Activated naive CD8-positive, alpha-beta T cell treated with anti-CD3 and anti-CD28 coated beads, Interleukin-2, amount 10 ng/mL, durations not matched to agents 7 days and 5 days (primary cell): Measurements from ENCODE around the gene MLF2. TPM values are rescaled to one million over a fixed set of nuclear protein-coding genes. Genes with fewer than 3 reads are reported as not detected.

Experiments
- ATAC-seq: fragments of 150-1000 bp; cut with Tn5 transposase; one replicate; pipeline ENCODE4 v1.10.0; 2021; ENCODE audit warnings: low read depth, moderate library complexity
- POLR2A ChIA-PET: fragments of 350-600 bp; sonication (Branson Sonifier 250); formaldehyde crosslinking; loops from one replicate; lab custom pipeline; 2021; ENCODE audit warnings: antibody characterized with exemption; lab: Charles Lee
- DNase-seq: peaks from one replicate; pipeline ENCODE4 v3.0.0; 2021
- H3K27ac Mint-ChIP-seq: one replicate; pipeline ENCODE4 v1.8.0; 2022; ENCODE audit warnings: mild to moderate bottlenecking, mixed read lengths
- H3K27me3 Mint-ChIP-seq: one replicate; pipeline ENCODE4 v1.8.0; 2022; ENCODE audit warnings: mild to moderate bottlenecking, moderate library complexity, mixed read lengths
- H3K36me3 Mint-ChIP-seq: one replicate; pipeline ENCODE4 v1.8.0; 2021; ENCODE audit warnings: mild to moderate bottlenecking, mixed read lengths
- H3K4me1 Mint-ChIP-seq: one replicate; pipeline ENCODE4 v1.8.0; 2021; ENCODE audit warnings: mixed read lengths
- H3K4me3 Mint-ChIP-seq: one replicate; pipeline ENCODE4 v1.8.0; 2022; ENCODE audit warnings: mild to moderate bottlenecking, moderate library complexity, mixed read lengths
- H3K9me3 Mint-ChIP-seq: one replicate; pipeline ENCODE4 v1.8.0; 2021; ENCODE audit warnings: mixed read lengths
- total RNA-seq, 2 experiments: library from RNA; stranded (reverse); gene quantifications; one replicate each; pipeline ENCODE4 v1.2.3, GENCODE V29; 2021

Gene MLF2
- total RNA-seq, 2 experiments from 2014 or later, result 108 to 118 TPM

DNA sequence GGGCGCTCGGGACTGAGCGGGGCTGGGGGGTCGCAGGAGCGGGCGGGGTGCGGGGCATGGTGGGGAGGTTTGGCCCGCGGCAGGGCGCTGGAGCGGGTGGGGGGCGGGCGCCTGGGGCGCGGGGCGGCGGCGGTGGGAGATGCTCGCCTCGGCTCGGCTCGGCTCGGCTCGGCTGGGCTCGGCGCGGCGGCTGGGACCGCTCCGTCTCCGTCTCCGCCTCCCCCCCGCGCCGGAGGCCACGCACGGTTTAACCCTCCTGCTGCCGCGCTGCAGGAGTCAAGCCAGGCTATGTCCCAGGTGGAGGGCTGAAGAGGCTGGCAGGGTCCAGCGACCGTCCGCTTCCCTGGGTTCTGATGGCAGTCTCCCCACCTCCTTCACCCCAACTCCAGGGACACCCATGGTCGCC is 52.3 kb downstream of the MLF2 start, which contains the start of gene PIANP:
Gene PIANP (minus strand): TSS at position 170 of the 406 bp plus-strand sequence. CDS start 2,754 bp downstream, outside the sequence.
- no peaks in the 10 kb centered on the region for H3K9me3 Mint-ChIP-seq
- POLR2A ChIA-PET, result interaction anchor here (1.4 kb wide), 1 partner anchor 8 kb away, joined by 8 read pairs; no protein-coding TSS in a partner anchor
- ATAC-seq, result peak; percentile 75
- peak within 1 kb of the TSS; percentile 40 for H3K27ac Mint-ChIP-seq
- H3K4me1 Mint-ChIP-seq, result peaks cover 25% of the 10 kb centered on the region
- DNase-seq, result peak; percentile 71
- peak within 1 kb of the TSS; percentile 67 for H3K4me3 Mint-ChIP-seq
- H3K27me3 Mint-ChIP-seq, result peaks cover 76% of the 10 kb centered on the region
- no peaks in the 10 kb centered on the region for H3K36me3 Mint-ChIP-seq

DNA sequence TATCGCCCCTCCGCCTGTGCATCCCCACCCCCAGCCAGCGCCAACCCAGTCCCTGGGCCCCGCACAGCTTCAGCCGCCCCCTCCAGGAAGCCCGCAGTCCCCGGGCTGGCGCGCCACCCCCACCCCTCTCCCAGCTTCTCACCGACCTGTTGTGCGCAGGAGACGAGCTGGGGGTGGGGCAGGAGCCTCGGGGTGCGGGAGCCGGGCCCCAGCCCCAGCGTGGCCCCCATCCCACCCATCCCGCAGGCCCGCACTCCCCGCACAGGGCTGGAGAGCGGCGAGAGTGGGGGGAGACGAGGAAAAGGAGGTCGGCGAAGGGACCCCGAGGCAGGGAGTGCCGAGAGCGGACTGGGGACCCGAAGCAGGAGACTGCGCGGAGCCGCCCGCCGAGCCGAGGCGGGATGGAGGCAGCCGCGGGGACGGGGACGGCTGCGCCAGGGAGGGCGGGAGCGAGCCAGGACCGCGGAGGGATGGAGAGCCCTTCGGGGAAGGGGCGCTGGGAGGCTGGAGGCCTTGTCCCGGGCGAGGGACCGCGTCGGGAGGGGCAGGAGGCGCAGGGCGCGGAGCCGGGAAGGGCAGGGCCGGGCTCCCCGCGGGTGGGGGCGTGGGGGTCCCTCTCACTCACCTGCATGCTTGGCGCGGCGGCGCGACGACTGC is 52.8 kb downstream of the MLF2 start:
- ATAC-seq (peak; percentile 27), DNase-seq (peak; percentile 48)
- Mint-ChIP-seq H3K9me3 (no peaks in the 10 kb centered on the region), H3K4me3 (peak overlapping the region; percentile 67), H3K27ac (no peak overlapping the region), H3K27me3 (peaks cover 71% of the 10 kb centered on the region), H3K4me1 (peaks cover 25% of the 10 kb centered on the region), H3K36me3 (no peaks in the 10 kb centered on the region)
- POLR2A ChIA-PET, result interaction anchor here (0.6 to 2.3 kb wide), 3 partner anchors 9 to 71 kb away, joined by 5 to 14 read pairs (median 8); partner anchors contain the start of gene ZNF384

DNA sequence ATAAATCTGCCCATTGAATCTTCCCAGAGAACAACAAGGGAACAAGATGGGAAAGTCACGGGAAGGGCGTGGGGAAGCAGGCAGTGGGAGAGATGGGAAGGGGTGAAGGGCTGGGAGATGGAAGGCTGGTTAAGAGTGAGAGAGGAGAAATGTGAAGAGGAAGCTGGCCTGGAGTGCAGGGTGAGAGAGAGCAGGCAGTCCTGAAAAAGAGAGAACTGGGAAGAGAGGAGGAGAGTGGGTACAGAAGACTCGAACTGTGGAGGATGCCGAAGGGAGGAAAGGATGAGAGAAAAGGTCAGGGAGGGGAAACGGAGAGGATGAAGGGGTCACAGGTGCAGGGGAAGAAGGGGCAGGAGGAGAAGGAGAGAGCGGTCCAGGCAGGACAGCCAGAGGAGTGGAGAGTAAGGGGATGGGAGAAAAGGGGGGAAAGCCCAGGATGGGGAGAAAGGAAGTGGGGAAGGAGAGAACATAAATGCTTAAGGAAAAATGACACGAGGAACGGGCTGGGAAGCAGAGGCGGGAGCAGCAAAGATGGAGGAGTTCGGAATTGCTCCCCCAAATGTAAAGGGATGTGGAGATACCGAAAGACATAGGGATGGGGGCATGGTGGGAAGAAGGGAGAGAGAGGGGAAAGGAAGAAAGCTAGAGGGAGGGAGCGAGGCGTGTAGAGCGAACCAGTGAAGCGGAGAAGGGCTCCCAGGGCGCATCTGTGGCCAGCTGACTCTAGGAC is 53.5 kb downstream of the MLF2 start:
- H3K27ac Mint-ChIP-seq, result peak overlapping the region; percentile 40
- H3K4me1 Mint-ChIP-seq, result peaks cover 27% of the 10 kb centered on the region
- peak overlapping the region; percentile 67 for H3K4me3 Mint-ChIP-seq
- H3K36me3 Mint-ChIP-seq, result no peaks in the 10 kb centered on the region
- DNase-seq, result no peak
- no peak for ATAC-seq
- POLR2A ChIA-PET, result interaction anchor here (0.6 to 2.3 kb wide), 3 partner anchors 10 to 71 kb away, joined by 5 to 14 read pairs (median 8); partner anchors contain the start of gene ZNF384
- H3K9me3 Mint-ChIP-seq, result no peaks in the 10 kb centered on the region
- peaks cover 64% of the 10 kb centered on the region for H3K27me3 Mint-ChIP-seq

DNA sequence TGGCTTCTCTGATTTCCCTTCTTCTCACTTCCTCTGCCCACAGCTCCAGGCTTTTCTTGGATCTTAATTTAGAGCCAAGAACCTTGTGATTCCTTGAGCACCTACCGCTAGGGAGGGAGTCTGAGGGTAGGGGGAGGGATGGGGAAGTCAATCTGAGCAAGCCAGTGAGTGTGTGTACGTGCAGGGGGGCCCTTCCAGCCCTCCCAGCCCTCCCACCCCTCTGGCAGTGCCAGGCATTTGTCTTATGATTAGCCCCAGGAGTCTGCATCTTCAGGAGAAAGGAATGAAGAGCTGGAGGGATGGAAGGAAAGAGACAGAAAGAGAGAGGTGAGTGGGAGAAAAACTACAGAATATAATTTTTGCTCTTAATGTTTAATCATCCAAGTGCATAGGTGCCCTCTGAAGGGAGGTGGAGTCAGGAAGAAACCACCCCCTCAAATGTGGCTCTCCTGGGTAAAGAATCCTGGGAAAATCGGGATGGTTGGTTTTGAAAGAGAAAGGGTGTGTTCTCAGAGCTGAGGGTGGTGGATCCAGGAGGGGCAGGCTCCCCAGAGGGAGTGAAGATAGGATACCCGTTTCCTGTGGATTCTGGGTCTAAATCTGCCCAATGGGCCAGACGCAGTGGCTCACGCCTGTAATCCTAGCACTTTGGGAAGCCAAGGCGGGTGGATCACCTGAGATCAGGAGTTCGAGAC is 54.4 kb downstream of the MLF2 start:
- no peaks in the 10 kb centered on the region for H3K9me3 Mint-ChIP-seq
- ATAC-seq, result no peak
- H3K4me1 Mint-ChIP-seq, result peaks cover 27% of the 10 kb centered on the region
- no peak overlapping the region for H3K4me3 Mint-ChIP-seq
- DNase-seq, result peak; percentile 11
- peaks cover 56% of the 10 kb centered on the region for H3K27me3 Mint-ChIP-seq
- H3K36me3 Mint-ChIP-seq, result no peaks in the 10 kb centered on the region
- H3K27ac Mint-ChIP-seq, result no peak overlapping the region
- POLR2A ChIA-PET, result interaction anchor here (2.3 kb wide), 1 partner anchor 10 kb away, joined by 14 read pairs; the partner anchor contains the start of gene ZNF384

Other genes with a start within 250 kb of the MLF2 start
- gene GAPDH, start 218.6 kb downstream of the MLF2 start, total RNA-seq, result 1,000 to 10,000 TPM; 4,618 to 4,824 TPM
- gene IFFO1, start 197.1 kb downstream of the MLF2 start, total RNA-seq, result 10 to 100 TPM; 35.8 to 37.5 TPM
- gene NOP2, start 184.8 kb downstream of the MLF2 start, total RNA-seq, result 10 to 100 TPM; 76.1 to 78.6 TPM
- 100 to 1,000 TPM; 273 to 277 TPM for gene CHD4, start 145.8 kb downstream of the MLF2 start, total RNA-seq
- 10 to 100 TPM; 19.4 to 20.9 TPM for gene LPAR5, start 117.2 kb downstream of the MLF2 start, total RNA-seq
- 1 to 10 TPM; 8.0 to 8.8 TPM for gene ACRBP, start 105.7 kb downstream of the MLF2 start, total RNA-seq
- 10 to 100 TPM; 46.9 to 49.3 TPM for gene ING4, start 90.0 kb downstream of the MLF2 start, total RNA-seq
- gene ZNF384, start 63.8 kb downstream of the MLF2 start, total RNA-seq, result 10 to 100 TPM; 79.5 to 88.2 TPM
- gene PIANP, start 52.3 kb downstream of the MLF2 start, total RNA-seq, result 1 to 10 TPM in 1 of 2 experiments, under 1 TPM in 1; 0.75 to 1.1 TPM
- 10 to 100 TPM; 29.8 to 35.6 TPM for gene COPS7A, start 29.1 kb downstream of the MLF2 start, total RNA-seq
- 10 to 100 TPM; 36.2 to 43.5 TPM for gene PTMS, start 13.2 kb upstream of the MLF2 start, total RNA-seq
- gene LAG3, start 19.4 kb upstream of the MLF2 start, total RNA-seq, result 10 to 100 TPM; 46.6 to 52.1 TPM
- gene CD4, start 36.4 kb upstream of the MLF2 start, total RNA-seq, result 1 to 10 TPM; 2.6 to 3.0 TPM
- gene GPR162, start 68.7 kb upstream of the MLF2 start, total RNA-seq, result under 1 TPM; 0.30 to 0.51 TPM
- 1 to 10 TPM; 6.3 to 7.0 TPM for gene P3H3, start 75.3 kb upstream of the MLF2 start, total RNA-seq
- gene GNB3, start 87.8 kb upstream of the MLF2 start, total RNA-seq, result 1 to 10 TPM; 2.6 to 3.1 TPM
- gene CDCA3, start 98.1 kb upstream of the MLF2 start, total RNA-seq, result 10 to 100 TPM; 76.7 to 85.2 TPM
- 10 to 100 TPM; 84.8 to 95.4 TPM for gene USP5, start 99.0 kb upstream of the MLF2 start, total RNA-seq
- gene TPI1, start 114.4 kb upstream of the MLF2 start, total RNA-seq, result 1,000 to 10,000 TPM; 1,129 to 1,200 TPM
- gene SPSB2, start 120.2 kb upstream of the MLF2 start, total RNA-seq, result 10 to 100 TPM; 16.4 to 17.0 TPM
- 1 to 10 TPM; 8.1 to 8.3 TPM for gene LRRC23, start 151.7 kb upstream of the MLF2 start, total RNA-seq
- 100 to 1,000 TPM; 231 to 242 TPM for gene ENO2, start 161.4 kb upstream of the MLF2 start, total RNA-seq
- 10 to 100 TPM; 31.0 to 31.3 TPM for gene ATN1, start 174.8 kb upstream of the MLF2 start, total RNA-seq
- gene RNU7-1, start 190.7 kb upstream of the MLF2 start, total RNA-seq, result not detected
- gene C12orf57, start 190.9 kb upstream of the MLF2 start, total RNA-seq, result 100 to 1,000 TPM; 210 to 217 TPM
- 100 to 1,000 TPM; 349 to 370 TPM for gene PTPN6, start 198.2 kb upstream of the MLF2 start, total RNA-seq
- 100 to 1,000 TPM; 175 to 189 TPM for gene PHB2, start 217.5 kb upstream of the MLF2 start, total RNA-seq
- gene EMG1, start 217.8 kb upstream of the MLF2 start, total RNA-seq, result 10 to 100 TPM; 50.0 to 55.7 TPM